ENCODE results near the gene PPP1CB. TPM values are rescaled to one million over a fixed set of nuclear protein-coding genes. Genes with fewer than 3 reads are reported as not detected.

PPP1CB gene
- total and polyA plus RNA-seq, 2 experiments from 2014 or later = 161 to 269 TPM

- Histone ChIP-seq H3K9me3 (ENCODE audit: low read depth) (no peaks in the 10 kb centered on the region), H3K27me3 (no peaks in the 10 kb centered on the region), H3K36me3 (replicated peaks; ENCODE audit: insufficient read depth, low read depth) (no peaks in the 10 kb centered on the region), H3K79me2 (no peaks in the 10 kb centered on the region), H4K20me1 (ENCODE audit: insufficient read depth, poor library complexity, severe bottlenecking) (no peaks in the 10 kb centered on the region), H3K9me2 (replicated peaks; ENCODE audit: insufficient read depth) (no peaks in the 10 kb centered on the region), H3K27ac (no peak within 1 kb of the TSS), H2AFZ (peak within 1 kb of the TSS; percentile 77), H3K4me3 (peak within 1 kb of the TSS; percentile 58), H3K4me2 (peak within 1 kb of the TSS; percentile 96), H3K4me1 (ENCODE audit: insufficient read depth) (no peaks in the 10 kb centered on the region)
- TF ChIP-seq EZH2 (IDR thresholded peaks at IDR 0.05; ENCODE audit: borderline replicate concordance) = no peak
- no peak for TF ChIP-seq EZH2phosphoT487 (IDR thresholded peaks at IDR 0.05; ENCODE audit: low read depth, severe bottlenecking, unreplicated experiment)
- no peak for TF ChIP-seq CTCF (IDR thresholded peaks at IDR 0.05; ENCODE audit: poor library complexity)
- peak; percentile 88 for DNase-seq (ENCODE audit: low spot score)
- 11% methylated on average over 52 of the region's 97 CpGs for WGBS (ENCODE audit: low lambda C conversion rate, missing lambda C conversion rate)
Measured at GRCh38 chr2:28810384-28811285, 59.0 kb downstream of the PPP1CB start, which contains the start of gene SPDYA. SPDYA (plus strand) TSS chr2:28810834; CDS start chr2:28816015, 5,181 bp downstream.

- Histone ChIP-seq H3K27me3 (no peaks in the 10 kb centered on the region), H3K36me3 (replicated peaks; ENCODE audit: insufficient read depth, low read depth) (no peaks in the 10 kb centered on the region), H3K4me2 (no peak overlapping the region), H3K4me1 (ENCODE audit: insufficient read depth) (no peaks in the 10 kb centered on the region), H3K79me2 (no peaks in the 10 kb centered on the region), H3K9me2 (replicated peaks; ENCODE audit: insufficient read depth) (no peaks in the 10 kb centered on the region), H3K27ac (no peak overlapping the region), H4K20me1 (ENCODE audit: insufficient read depth, poor library complexity, severe bottlenecking) (no peaks in the 10 kb centered on the region), H3K9me3 (ENCODE audit: low read depth) (no peaks in the 10 kb centered on the region), H3K4me3 (no peak overlapping the region), H2AFZ (no peak overlapping the region)
- TF ChIP-seq CTCF (IDR thresholded peaks at IDR 0.05; ENCODE audit: poor library complexity) (no peak), EZH2phosphoT487 (IDR thresholded peaks at IDR 0.05; ENCODE audit: low read depth, severe bottlenecking, unreplicated experiment) (no peak), EZH2 (IDR thresholded peaks at IDR 0.05; ENCODE audit: borderline replicate concordance) (no peak)
- 95% methylated on average over 3 of the region's 3 CpGs for WGBS (ENCODE audit: low lambda C conversion rate, missing lambda C conversion rate)
- DNase-seq (ENCODE audit: low spot score) = no peak
Measured at GRCh38 chr2:28818053-28818452, 66.4 kb downstream of the PPP1CB start.

GRCh38 chr2:28821295-28821958 lies 69.8 kb downstream of the PPP1CB start:
- Histone ChIP-seq H4K20me1 (ENCODE audit: insufficient read depth, poor library complexity, severe bottlenecking) (no peaks in the 10 kb centered on the region), H3K79me2 (no peaks in the 10 kb centered on the region), H3K4me2 (no peak overlapping the region), H2AFZ (no peak overlapping the region), H3K9me3 (ENCODE audit: low read depth) (no peaks in the 10 kb centered on the region), H3K4me3 (no peak overlapping the region), H3K27me3 (no peaks in the 10 kb centered on the region), H3K27ac (no peak overlapping the region), H3K4me1 (ENCODE audit: insufficient read depth) (no peaks in the 10 kb centered on the region), H3K36me3 (replicated peaks; ENCODE audit: insufficient read depth, low read depth) (no peaks in the 10 kb centered on the region), H3K9me2 (replicated peaks; ENCODE audit: insufficient read depth) (no peaks in the 10 kb centered on the region)
- DNase-seq (ENCODE audit: low spot score) = peak; percentile 73
- 8% methylated on average over 8 of the region's 8 CpGs for WGBS (ENCODE audit: low lambda C conversion rate, missing lambda C conversion rate)
- no peak for TF ChIP-seq EZH2 (IDR thresholded peaks at IDR 0.05; ENCODE audit: borderline replicate concordance)
- TF ChIP-seq EZH2phosphoT487 (IDR thresholded peaks at IDR 0.05; ENCODE audit: low read depth, severe bottlenecking, unreplicated experiment) = no peak
- TF ChIP-seq CTCF (IDR thresholded peaks at IDR 0.05; ENCODE audit: poor library complexity) = peak; percentile 69

All from hepatocyte (in vitro differentiated cells).